Parathyroid adenoma (tissue), 2 donors: ENCODE results near the gene IMPACT.

Source experiments
- H2AFZ ChIP-seq: fragments of 300-600 bp; sonication (generic); one replicate; pipeline ENCODE4 v1.7.0; 2017; ENCODE audit warnings: antibody characterized with exemption, mild to moderate bottlenecking
- H3K27ac ChIP-seq: fragments of 300-600 bp; sonication (generic); one replicate; pipeline ENCODE4 v1.7.0; 2017
- H3K27me3 ChIP-seq: fragments of 300-600 bp; sonication (generic); one replicate; pipeline ENCODE4 v1.7.0; 2017; ENCODE audit warnings: low read length; ENCODE audit not compliant: control insufficient read depth, insufficient read depth
- H3K36me3 ChIP-seq: fragments of 300-600 bp; sonication (generic); one replicate; pipeline ENCODE4 v1.7.0; 2017; ENCODE audit warnings: low read length; ENCODE audit not compliant: control insufficient read depth, insufficient read depth
- H3K4me1 ChIP-seq: fragments of 300-600 bp; sonication (generic); one replicate; pipeline ENCODE4 v1.7.0; 2017; ENCODE audit warnings: control low read depth
- H3K4me2 ChIP-seq: fragments of 300-600 bp; sonication (generic); one replicate; pipeline ENCODE4 v1.7.0; 2017; ENCODE audit warnings: low read length
- H3K4me3 ChIP-seq: fragments of 300-600 bp; sonication (generic); one replicate; pipeline ENCODE4 v1.7.0; 2017; ENCODE audit warnings: low read depth, low read length
- H3K79me2 ChIP-seq: fragments of 300-600 bp; sonication (generic); one replicate; pipeline ENCODE4 v1.7.0; 2017; ENCODE audit warnings: control low read depth
- H3K9ac ChIP-seq: fragments of 300-600 bp; sonication (generic); one replicate; pipeline ENCODE4 v1.7.0; 2017; ENCODE audit warnings: mild to moderate bottlenecking
- H3K9me3 ChIP-seq: fragments of 300-600 bp; sonication (generic); one replicate; pipeline ENCODE4 v1.7.0; 2017; ENCODE audit warnings: low read length; ENCODE audit not compliant: control insufficient read depth
- TF ChIP-seq, protein P1 (sequence below): fragments of 300-600 bp; sonication (generic); IDR thresholded peaks from one replicate; pipeline ENCODE4 v1.7.0; 2017; ENCODE audit warnings: antibody characterized with exemption, mild to moderate bottlenecking
- donor health status: primary hyperparathyroidism.

The IMPACT gene

DNA sequence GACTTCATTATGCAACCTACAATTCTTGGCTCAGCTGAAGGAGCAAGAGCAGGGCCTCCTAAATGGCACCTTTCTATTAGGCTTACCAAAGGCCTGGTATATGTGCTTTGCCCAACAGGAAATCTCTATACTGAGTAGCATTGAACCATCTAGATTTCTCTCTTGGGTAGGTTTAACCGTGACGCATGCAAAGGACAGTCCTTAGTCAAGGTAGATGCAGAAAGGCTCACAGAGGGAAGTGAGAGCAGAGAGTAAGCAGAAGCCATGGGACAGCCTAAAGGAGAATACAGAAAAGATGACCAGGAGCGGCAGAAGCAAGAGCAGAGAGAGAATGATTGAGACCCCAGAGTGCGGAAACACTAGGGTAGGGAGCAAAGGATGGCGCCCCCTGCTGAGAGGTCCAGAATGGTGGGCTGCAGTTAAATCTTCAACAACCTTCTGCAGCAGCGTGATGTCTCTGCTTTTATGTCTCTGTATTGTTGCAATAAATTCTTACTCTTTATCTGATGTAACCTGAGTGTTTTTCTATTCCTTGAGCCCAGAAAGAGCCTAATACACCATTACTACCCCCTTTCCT is 24.2 kb upstream of the IMPACT start:
- TF ChIP-seq, protein P1, sequence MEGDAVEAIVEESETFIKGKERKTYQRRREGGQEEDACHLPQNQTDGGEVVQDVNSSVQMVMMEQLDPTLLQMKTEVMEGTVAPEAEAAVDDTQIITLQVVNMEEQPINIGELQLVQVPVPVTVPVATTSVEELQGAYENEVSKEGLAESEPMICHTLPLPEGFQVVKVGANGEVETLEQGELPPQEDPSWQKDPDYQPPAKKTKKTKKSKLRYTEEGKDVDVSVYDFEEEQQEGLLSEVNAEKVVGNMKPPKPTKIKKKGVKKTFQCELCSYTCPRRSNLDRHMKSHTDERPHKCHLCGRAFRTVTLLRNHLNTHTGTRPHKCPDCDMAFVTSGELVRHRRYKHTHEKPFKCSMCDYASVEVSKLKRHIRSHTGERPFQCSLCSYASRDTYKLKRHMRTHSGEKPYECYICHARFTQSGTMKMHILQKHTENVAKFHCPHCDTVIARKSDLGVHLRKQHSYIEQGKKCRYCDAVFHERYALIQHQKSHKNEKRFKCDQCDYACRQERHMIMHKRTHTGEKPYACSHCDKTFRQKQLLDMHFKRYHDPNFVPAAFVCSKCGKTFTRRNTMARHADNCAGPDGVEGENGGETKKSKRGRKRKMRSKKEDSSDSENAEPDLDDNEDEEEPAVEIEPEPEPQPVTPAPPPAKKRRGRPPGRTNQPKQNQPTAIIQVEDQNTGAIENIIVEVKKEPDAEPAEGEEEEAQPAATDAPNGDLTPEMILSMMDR, result no peak

DNA sequence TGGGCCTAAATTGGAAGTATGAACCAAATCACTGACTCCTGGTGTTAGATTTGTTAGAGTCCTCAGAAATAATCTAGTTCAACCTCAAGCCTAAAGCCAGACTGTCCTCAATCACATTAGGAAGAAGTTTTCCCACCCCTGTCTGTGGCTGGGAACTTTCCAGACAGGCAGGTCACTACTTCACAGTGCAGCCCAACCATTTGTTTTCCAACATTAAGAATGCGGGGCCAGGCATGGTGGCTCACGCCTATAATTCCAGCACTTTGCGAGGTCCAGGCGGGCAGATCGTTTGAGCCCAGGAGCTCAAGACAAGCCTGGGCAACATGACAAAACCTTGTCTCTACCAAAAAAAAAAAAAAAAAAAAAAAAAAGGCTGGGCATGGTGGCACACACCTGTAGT is 23.4 kb upstream of the IMPACT start:
- H3K9me3 ChIP-seq, result no peaks in the 10 kb centered on the region
- TF ChIP-seq, protein P1, result no peak
- peaks cover 2% of the 10 kb centered on the region for H3K4me1 ChIP-seq
- H2AFZ ChIP-seq, result no peak overlapping the region
- no peak overlapping the region for H3K9ac ChIP-seq
- no peak overlapping the region for H3K4me2 ChIP-seq
- H3K27me3 ChIP-seq, result no peaks in the 10 kb centered on the region
- H3K4me3 ChIP-seq, result no peak overlapping the region
- H3K27ac ChIP-seq, result no peak overlapping the region
- H3K79me2 ChIP-seq, result no peaks in the 10 kb centered on the region
- no peaks in the 10 kb centered on the region for H3K36me3 ChIP-seq

More for the DNA sequence above, 24.2 kb upstream of the IMPACT start:
- Histone ChIP-seq H3K4me2 (no peak overlapping the region), H3K27me3 (no peaks in the 10 kb centered on the region), H3K79me2 (no peaks in the 10 kb centered on the region), H3K4me1 (peaks cover 3% of the 10 kb centered on the region), H2AFZ (no peak overlapping the region), H3K9ac (no peak overlapping the region), H3K9me3 (no peaks in the 10 kb centered on the region), H3K27ac (no peak overlapping the region), H3K36me3 (no peaks in the 10 kb centered on the region), H3K4me3 (no peak overlapping the region)

DNA sequence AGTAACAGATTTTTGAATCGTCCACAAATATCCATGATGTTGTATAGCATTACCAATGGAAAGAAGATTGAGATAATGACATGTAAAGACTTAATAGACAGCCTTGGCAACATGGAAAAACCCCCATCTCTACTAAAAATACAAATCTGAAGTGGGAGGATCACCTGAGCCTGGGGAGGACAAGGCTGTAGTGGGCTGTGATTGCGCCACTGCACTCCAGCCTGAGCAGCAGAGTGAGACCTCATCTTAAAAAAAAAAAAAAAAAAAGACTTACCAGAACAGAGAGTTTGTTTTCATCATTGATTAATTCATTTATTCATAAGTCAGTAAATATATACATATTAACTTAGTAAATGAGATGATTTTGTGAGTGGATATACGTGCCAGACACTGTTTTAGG is 21.9 kb upstream of the IMPACT start:
- H3K36me3 ChIP-seq, result no peaks in the 10 kb centered on the region

DNA sequence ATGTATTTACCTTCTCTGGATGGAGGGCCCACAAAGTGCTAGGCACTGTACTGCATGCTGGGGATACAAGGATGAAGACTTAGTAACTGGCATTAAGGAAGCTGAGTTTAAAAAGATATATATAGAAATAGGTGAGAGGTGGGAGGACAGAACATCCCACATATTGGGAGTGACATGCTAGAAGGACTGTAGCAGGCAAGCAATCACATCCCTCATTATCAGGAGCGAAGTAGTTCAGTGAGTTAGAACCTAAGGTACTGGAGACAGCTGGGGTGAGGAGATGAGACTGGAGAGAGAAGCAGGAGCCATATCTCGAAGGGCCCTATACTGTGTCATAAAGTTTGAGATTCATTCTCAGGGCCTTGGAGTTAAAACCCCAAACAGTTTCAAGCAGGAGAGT is 18.0 kb upstream of the IMPACT start:
- Histone ChIP-seq H3K27me3 (no peaks in the 10 kb centered on the region), H3K79me2 (no peaks in the 10 kb centered on the region), H3K4me2 (no peak overlapping the region), H3K4me3 (no peak overlapping the region), H3K9ac (no peak overlapping the region), H2AFZ (no peak overlapping the region), H3K36me3 (no peaks in the 10 kb centered on the region), H3K4me1 (no peaks in the 10 kb centered on the region), H3K9me3 (no peaks in the 10 kb centered on the region), H3K27ac (no peak overlapping the region)
- TF ChIP-seq, protein P1, result no peak

More for the DNA sequence above, 21.9 kb upstream of the IMPACT start:
- Histone ChIP-seq H2AFZ (no peak overlapping the region), H3K9ac (no peak overlapping the region), H3K9me3 (no peaks in the 10 kb centered on the region), H3K4me2 (no peak overlapping the region), H3K27ac (no peak overlapping the region), H3K79me2 (no peaks in the 10 kb centered on the region), H3K4me1 (no peaks in the 10 kb centered on the region), H3K27me3 (no peaks in the 10 kb centered on the region), H3K4me3 (no peak overlapping the region)
- TF ChIP-seq, protein P1, result no peak

DNA sequence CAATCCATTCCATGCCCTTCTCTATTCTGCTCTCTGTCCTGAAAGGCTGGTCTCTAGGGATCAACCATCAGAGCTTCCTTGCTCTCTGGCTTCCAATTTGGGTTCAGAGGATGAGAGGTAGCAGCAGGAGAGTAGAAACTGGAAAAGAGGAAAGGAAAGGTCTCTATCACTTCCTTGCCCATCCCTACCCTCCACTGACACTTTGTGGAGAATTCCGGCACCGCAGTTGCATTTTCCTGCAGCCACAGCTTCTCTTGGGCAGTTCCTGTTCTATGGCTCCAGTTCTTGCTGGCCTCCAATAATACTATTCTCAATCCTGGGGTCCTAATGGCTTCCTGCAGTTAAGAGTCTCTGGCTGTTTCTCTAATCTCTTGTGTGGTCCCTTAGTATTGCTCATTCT is 13.3 kb upstream of the IMPACT start:
- Histone ChIP-seq H2AFZ (no peak overlapping the region), H3K27ac (no peak overlapping the region), H3K27me3 (no peaks in the 10 kb centered on the region), H3K4me1 (no peaks in the 10 kb centered on the region), H3K4me3 (no peak overlapping the region), H3K4me2 (no peak overlapping the region), H3K79me2 (no peaks in the 10 kb centered on the region), H3K36me3 (no peaks in the 10 kb centered on the region), H3K9ac (no peak overlapping the region), H3K9me3 (no peaks in the 10 kb centered on the region)
- TF ChIP-seq, protein P1, result no peak
